GM12891 (cell line): ENCODE data around the gene DNPH1.
A peak's percentile ranks its signal among the peaks of the same experiment; 100 is the strongest.

ENCODE experiments used
- DNase-seq: peaks from one replicate; pipeline ENCODE4 v3.0.0; 2011; ENCODE audit warnings: low spot score; ENCODE audit not compliant: insufficient read length
- FAIRE-seq: peaks from 2 replicates; lab custom pipeline; 2011; peaks lifted over from hg19 to GRCh38; lab: Jason Lieb, UNC
- PAX5 ChIP-seq: IDR thresholded peaks from 2 replicates; pipeline ENCODE4 v1.6.1; 2011; ENCODE audit warnings: low read length, moderate library complexity, mild to moderate bottlenecking; ENCODE audit not compliant: insufficient read depth, severe bottlenecking
- POLR2A ChIP-seq: IDR thresholded peaks from 2 replicates; pipeline ENCODE4 v1.6.1; 2011; ENCODE audit warnings: low read depth, low read length, control low read depth
- POLR2AphosphoS5 ChIP-seq: IDR thresholded peaks from 2 replicates; pipeline ENCODE4 v1.6.1; 2011; ENCODE audit warnings: low read depth, low read length, control low read depth
- POU2F2 ChIP-seq: IDR thresholded peaks from 2 replicates; pipeline ENCODE4 v1.6.1; 2011; ENCODE audit warnings: low read depth, mild to moderate bottlenecking, control low read depth, low read length, moderate library complexity
- SPI1 ChIP-seq: IDR thresholded peaks from 2 replicates; pipeline ENCODE4 v1.6.1; 2011; ENCODE audit warnings: low read depth, low read length, control low read depth
- TAF1 ChIP-seq: IDR thresholded peaks from 2 replicates; pipeline ENCODE4 v1.6.1; 2011; ENCODE audit warnings: low read depth, low read length, control low read depth

The DNPH1 gene

GRCh38 chr6:43256670-43257366, 27.5 kb upstream of the DNPH1 start:
- DNase-seq (no peak), FAIRE-seq (no peak)
- TF ChIP-seq POLR2AphosphoS5 = no peak
- TF ChIP-seq POLR2A = no peak
- TF ChIP-seq POU2F2 = no peak
- no peak for TF ChIP-seq TAF1
- no peak for TF ChIP-seq PAX5
- TF ChIP-seq SPI1 = no peak

- DNase-seq (no peak), FAIRE-seq (no peak)
- TF ChIP-seq POLR2AphosphoS5 (no peak), POLR2A (no peak), POU2F2 (no peak), TAF1 (no peak), SPI1 (no peak), PAX5 (no peak)
These were observed 26.2 kb upstream of the DNPH1 start for GRCh38 chr6:43255408-43256054.

GRCh38 chr6:43254846-43255245, 25.6 kb upstream of the DNPH1 start:
- no peak for DNase-seq
- no peak for FAIRE-seq
- no peak for TF ChIP-seq POU2F2
- no peak for TF ChIP-seq PAX5

- TF ChIP-seq POLR2AphosphoS5 = no peak
- no peak for TF ChIP-seq PAX5
- TF ChIP-seq TAF1 = no peak
- no peak for TF ChIP-seq POLR2A
- no peak for TF ChIP-seq POU2F2
- no peak for DNase-seq
- FAIRE-seq = no peak
These were observed 25.0 kb upstream of the DNPH1 start for GRCh38 chr6:43254138-43254817.

GRCh38 chr6:43253401-43253800, 24.1 kb upstream of the DNPH1 start:
- FAIRE-seq (no peak), DNase-seq (no peak)
- no peak for TF ChIP-seq PAX5
- TF ChIP-seq TAF1 = no peak
- no peak for TF ChIP-seq POLR2A
- TF ChIP-seq POU2F2 = no peak
- no peak for TF ChIP-seq POLR2AphosphoS5
- TF ChIP-seq SPI1 = no peak

- no peak for TF ChIP-seq SPI1
- no peak for TF ChIP-seq TAF1
- TF ChIP-seq POLR2AphosphoS5 = no peak
- no peak for TF ChIP-seq POU2F2
- FAIRE-seq (peak; percentile 68), DNase-seq (no peak)
These were observed 21.7 kb upstream of the DNPH1 start for GRCh38 chr6:43250992-43251373.

GRCh38 chr6:43248791-43249190, 19.5 kb upstream of the DNPH1 start:
- DNase-seq = no peak
- FAIRE-seq = no peak
- TF ChIP-seq PAX5 (no peak), SPI1 (no peak), POLR2AphosphoS5 (no peak), POLR2A (no peak), TAF1 (no peak), POU2F2 (no peak)

GRCh38 chr6:43248101-43248500, 18.8 kb upstream of the DNPH1 start:
- TF ChIP-seq PAX5 = no peak
- TF ChIP-seq POU2F2 = no peak
- TF ChIP-seq POLR2A = no peak
- TF ChIP-seq TAF1 = no peak
- TF ChIP-seq SPI1 = no peak
- no peak for TF ChIP-seq POLR2AphosphoS5
- FAIRE-seq (no peak), DNase-seq (no peak)

- peak; percentile 96 for FAIRE-seq
- TF ChIP-seq SPI1 (no peak), POLR2AphosphoS5 (no peak), PAX5 (no peak), TAF1 (no peak), POLR2A (no peak), POU2F2 (no peak)
- DNase-seq = peak; percentile 100
These were observed 18.1 kb upstream of the DNPH1 start for GRCh38 chr6:43247114-43247999.
